PC-3 (cell line): ENCODE results near the gene IFFO2. TPM values are rescaled to one million over a fixed set of nuclear protein-coding genes. Genes with fewer than 3 reads are reported as not detected.
A peak's percentile ranks its signal among the peaks of the same experiment; 100 is the strongest.

Experiments used
- ATAC-seq: fragments of 200-7000 bp; cut with Tn5 transposase; 2 replicates; pipeline ENCODE4 v1.9.1; 2020; ENCODE audit warnings: mild to moderate bottlenecking, moderate library complexity
- BruUV-seq: library from RNA; stranded (reverse); fragments of 400-500 nt; replicated peaks from 2 replicates; lab custom pipeline; 2021; lab: Mats Ljungman, UMichigan
- CTCF ChIA-PET: fragments of 300-600 bp; sonication (Branson Sonifier 250); formaldehyde crosslinking; loops from one replicate; lab custom pipeline; 2022; ENCODE audit warnings: antibody characterized with exemption; lab: Charles Lee
- POLR2A ChIA-PET: fragments of 300-600 bp; sonication (Branson Sonifier 250); formaldehyde crosslinking; loops from one replicate; lab custom pipeline; 2022; ENCODE audit warnings: antibody characterized with exemption; ENCODE audit not compliant: unreplicated experiment; lab: Charles Lee
- DNase-seq: peaks from one replicate; pipeline ENCODE4 v3.0.0-alpha.2; 2015
- H2AFZ ChIP-seq: fragments of 300-600 bp; sonication (generic); 2 replicates; pipeline ENCODE4 v1.6.0; 2016; ENCODE audit warnings: antibody characterized with exemption, low read length
- H3F3A ChIP-seq: fragments of 300-600 bp; sonication (generic); one replicate; pipeline ENCODE4 v1.6.0; 2017; ENCODE audit warnings: antibody characterized with exemption, low read length, control low read depth, mild to moderate bottlenecking; ENCODE audit not compliant: unreplicated experiment
- H3K27ac ChIP-seq: fragments of 300-600 bp; sonication (generic); 2 replicates; pipeline ENCODE4 v1.5.1; 2016; ENCODE audit warnings: mild to moderate bottlenecking, low read length
- H3K27me3 ChIP-seq: fragments of 300-600 bp; sonication (generic); 2 replicates; pipeline ENCODE4 v1.6.1; 2016; ENCODE audit warnings: low read length, mixed read lengths
- H3K36me3 ChIP-seq: fragments of 300-600 bp; sonication (generic); 2 replicates; pipeline ENCODE4 v1.6.1; 2016; ENCODE audit warnings: low read depth, mixed run types, low read length, mixed read lengths
- H3K4me1 ChIP-seq: fragments of 300-600 bp; sonication (generic); 2 replicates; pipeline ENCODE4 v1.5.1; 2016; ENCODE audit warnings: low read length; ENCODE audit not compliant: insufficient read depth
- H3K4me2 ChIP-seq: fragments of 300-600 bp; sonication (generic); 2 replicates; pipeline ENCODE4 v1.6.0; 2016; ENCODE audit warnings: low read length
- H3K4me3 ChIP-seq: fragments of 300-600 bp; sonication (generic); 2 replicates; pipeline ENCODE4 v1.5.1; 2016; ENCODE audit warnings: mild to moderate bottlenecking, low read length, mixed read lengths
- H3K79me2 ChIP-seq: fragments of 300-600 bp; sonication (generic); 2 replicates; pipeline ENCODE4 v1.6.1; 2017; ENCODE audit warnings: low read length, mixed read lengths
- H3K9ac ChIP-seq: fragments of 300-600 bp; sonication (generic); 2 replicates; pipeline ENCODE4 v1.6.0; 2016; ENCODE audit warnings: mild to moderate bottlenecking, low read length
- H3K9me2 ChIP-seq: fragments of 300-600 bp; sonication (generic); replicated peaks from 2 replicates; pipeline ENCODE4 v1.6.1; 2016; ENCODE audit warnings: mixed run types, low read length, mixed read lengths
- H3K9me3 ChIP-seq: fragments of 300-600 bp; sonication (generic); 2 replicates; pipeline ENCODE4 v1.6.1; 2016; ENCODE audit warnings: low read length, mixed read lengths
- H4K20me1 ChIP-seq: fragments of 300-600 bp; sonication (generic); 2 replicates; pipeline ENCODE4 v1.6.1; 2016; ENCODE audit warnings: low read length, mixed read lengths
- CTCF ChIP-seq: fragments of 300-600 bp; sonication (generic); conservative IDR thresholded peaks from 2 replicates; pipeline ENCODE4 v1.5.1; 2017; ENCODE audit warnings: antibody characterized with exemption, low read depth, mild to moderate bottlenecking, low read length
- EZH2 ChIP-seq: fragments of 300-600 bp; sonication (generic); IDR thresholded peaks from one replicate; pipeline ENCODE4 v1.6.1; 2017; ENCODE audit warnings: antibody characterized with exemption, mild to moderate bottlenecking, low read length; ENCODE audit not compliant: unreplicated experiment
- EZH2phosphoT487 ChIP-seq: fragments of 300-600 bp; sonication (generic); IDR thresholded peaks from 2 replicates; pipeline ENCODE4 v1.6.1; 2018; ENCODE audit warnings: mild to moderate bottlenecking, antibody characterized with exemption, low read length, borderline replicate concordance
- intact Hi-C: fragments of 100-400 bp; cut with micrococcal nuclease; formaldehyde crosslinking; loops from 2 replicates; pipeline ENCODE4 v1.9.0; 2023
- total RNA-seq: library from RNA; depleted of rRNA; stranded (reverse); fragments of >200 nt; gene quantifications from 2 replicates; pipeline ENCODE4 v1.2.3, GENCODE V29; 2014

IFFO2 gene
- total RNA-seq, 1 experiment from 2014 or later: 30.7 TPM

- Histone ChIP-seq H3K9ac (no peak overlapping the region), H3K79me2 (no peaks in the 10 kb centered on the region), H3K4me3 (no peak overlapping the region), H3K9me2 (no peaks in the 10 kb centered on the region), H3F3A (no peaks in the 10 kb centered on the region), H3K4me1 (peaks cover 22% of the 10 kb centered on the region), H3K36me3 (no peaks in the 10 kb centered on the region), H3K9me3 (no peaks in the 10 kb centered on the region), H4K20me1 (no peaks in the 10 kb centered on the region), H3K4me2 (no peak overlapping the region), H3K27me3 (no peaks in the 10 kb centered on the region), H2AFZ (0 out of 2 replicates have a peak overlapping the region, but pooled peaks have one; percentile 6), H3K27ac (0 out of 2 replicates have a peak overlapping the region, but pooled peaks have one; percentile 3)
- ChIA-PET CTCF (no interaction called here), POLR2A (no interaction called here)
- no TSS peak for BruUV-seq
- peak; percentile 75 for ATAC-seq
- intact Hi-C loops: loop anchor here (5.0 kb wide), 1 partner anchor 123 kb away; no protein-coding TSS in a partner anchor
- no peak for TF ChIP-seq EZH2
- TF ChIP-seq CTCF: no peak
- TF ChIP-seq EZH2phosphoT487: no peak
- no peak for DNase-seq
Observed at GRCh38 chr1:18974606-18975005, 18.1 kb upstream of the IFFO2 start.

GRCh38 chr1:18974005-18974404 lies 17.5 kb upstream of the IFFO2 start:
- BruUV-seq: no TSS peak
- H3K9me2 ChIP-seq: no peaks in the 10 kb centered on the region
- no peaks in the 10 kb centered on the region for H3K9me3 ChIP-seq
- ATAC-seq (no peak), DNase-seq (no peak)
- H3K27me3 ChIP-seq: no peaks in the 10 kb centered on the region
- H3K27ac ChIP-seq: no peak overlapping the region
- ChIA-PET POLR2A (no interaction called here), CTCF (no interaction called here)
- H3K4me1 ChIP-seq: peaks cover 22% of the 10 kb centered on the region
- no peaks in the 10 kb centered on the region for H3K36me3 ChIP-seq
- TF ChIP-seq CTCF: no peak
- TF ChIP-seq EZH2phosphoT487: no peak
- no peak for TF ChIP-seq EZH2
- intact Hi-C loops: loop anchor here (5.0 kb wide), 1 partner anchor 123 kb away; no protein-coding TSS in a partner anchor
- no peak overlapping the region for H3K9ac ChIP-seq
- H2AFZ ChIP-seq: no peak overlapping the region
- no peaks in the 10 kb centered on the region for H3F3A ChIP-seq
- H4K20me1 ChIP-seq: no peaks in the 10 kb centered on the region
- H3K4me3 ChIP-seq: no peak overlapping the region
- H3K79me2 ChIP-seq: no peaks in the 10 kb centered on the region
- H3K4me2 ChIP-seq: no peak overlapping the region

- H3K9ac ChIP-seq: no peak overlapping the region
- intact Hi-C loops: loop anchor here (2.0 to 5.0 kb wide), 2 partner anchors 61 to 124 kb away; no protein-coding TSS in a partner anchor
- H4K20me1 ChIP-seq: no peaks in the 10 kb centered on the region
- H3K79me2 ChIP-seq: no peaks in the 10 kb centered on the region
- no peaks in the 10 kb centered on the region for H3K27me3 ChIP-seq
- ChIA-PET CTCF (interaction anchor here (0.6 to 1.4 kb wide), 3 partner anchors 11 to 60 kb away, joined by 3 to 7 read pairs (median 4); no protein-coding TSS in a partner anchor), POLR2A (interaction anchor here (0.6 kb wide), 1 partner anchor 101 kb away, joined by 3 read pairs; no protein-coding TSS in a partner anchor)
- no peak overlapping the region for H3K27ac ChIP-seq
- no peak overlapping the region; the same call in 1 of the 2 replicates for H2AFZ ChIP-seq
- no peaks in the 10 kb centered on the region for H3K9me3 ChIP-seq
- DNase-seq: no peak
- no peaks in the 10 kb centered on the region for H3K9me2 ChIP-seq
- H3K4me1 ChIP-seq: peaks cover 22% of the 10 kb centered on the region
- H3K4me2 ChIP-seq: no peak overlapping the region
- ATAC-seq: no peak
- no peak overlapping the region for H3K4me3 ChIP-seq
- no peak for TF ChIP-seq EZH2phosphoT487
- TF ChIP-seq EZH2: no peak
- TF ChIP-seq CTCF: no peak
- BruUV-seq: no TSS peak
- H3K36me3 ChIP-seq: no peaks in the 10 kb centered on the region
- no peaks in the 10 kb centered on the region for H3F3A ChIP-seq
Observed at GRCh38 chr1:18973446-18973955, 17.0 kb upstream of the IFFO2 start.
